Smooth muscle cell (in vitro differentiated cells): ENCODE measurements around the gene RNU6-7. TPM values are rescaled to one million over a fixed set of nuclear protein-coding genes. Genes with fewer than 3 reads are reported as not detected.

Source experiments
- DNase-seq: peaks from one replicate; lab custom pipeline; 2025; ENCODE audit not compliant: unreplicated experiment; lab: John Stamatoyannopoulos, UW
- H2AFZ ChIP-seq: fragments of 200-600 bp; sonication (generic); 2 replicates; pipeline ENCODE4 v1.6.0; 2016; ENCODE audit warnings: antibody characterized with exemption, low read depth, mild to moderate bottlenecking
- H3F3A ChIP-seq: fragments of 200-600 bp; sonication (generic); 2 replicates; pipeline ENCODE4 v1.6.0; 2017; ENCODE audit warnings: antibody characterized with exemption, low read depth
- H3K27ac ChIP-seq: fragments of 200-600 bp; sonication (generic); 2 replicates; pipeline ENCODE4 v1.5.1; 2016; ENCODE audit warnings: low read depth, mild to moderate bottlenecking
- H3K27me3 ChIP-seq: fragments of 200-600 bp; sonication (generic); 2 replicates; pipeline ENCODE4 v1.6.1; 2016; ENCODE audit warnings: low read depth, mild to moderate bottlenecking
- H3K36me3 ChIP-seq: fragments of 200-600 bp; sonication (generic); 2 replicates; pipeline ENCODE4 v1.5.1; 2016; ENCODE audit warnings: low read depth
- H3K4me1 ChIP-seq: fragments of 200-600 bp; sonication (generic); 2 replicates; pipeline ENCODE4 v1.5.1; 2016; ENCODE audit warnings: low read depth
- H3K4me2 ChIP-seq: fragments of 200-600 bp; sonication (generic); 2 replicates; pipeline ENCODE4 v1.6.0; 2016; ENCODE audit warnings: mild to moderate bottlenecking
- H3K4me3 ChIP-seq: fragments of 200-600 bp; sonication (generic); 2 replicates; pipeline ENCODE4 v1.5.1; 2016; ENCODE audit warnings: mild to moderate bottlenecking
- H3K79me2 ChIP-seq: fragments of 200-600 bp; sonication (generic); 2 replicates; pipeline ENCODE4 v1.6.0; 2016; ENCODE audit warnings: low read depth, mild to moderate bottlenecking
- H3K9ac ChIP-seq: fragments of 200-600 bp; sonication (generic); 2 replicates; pipeline ENCODE4 v1.6.0; 2016; ENCODE audit warnings: low read depth
- H3K9me3 ChIP-seq: fragments of 200-600 bp; sonication (generic); replicated peaks from 2 replicates; pipeline ENCODE4 v1.5.1; 2016; ENCODE audit warnings: low read depth
- H4K20me1 ChIP-seq: fragments of 200-600 bp; sonication (generic); 2 replicates; pipeline ENCODE4 v1.6.0; 2016; ENCODE audit warnings: low read depth
- WGBS: methylation state at CpG from one replicate; pipeline ENCODE4 v1.1.7; 2016; ENCODE audit warnings: low lambda C conversion rate; 5-methylcytosine and 5-hydroxymethylcytosine counted together
- polyA plus RNA-seq: library from polyadenylated mRNA; unstranded; fragments of >200 nt; fragmentation: Nextera tagmentation; extraction: Ambion mirVana; gene quantifications from 2 replicates; pipeline ENCODE4 v1.2.1, GENCODE V29; 2016
- total RNA-seq: library from RNA; depleted of rRNA; stranded (reverse); fragments of >200 nt; gene quantifications from 2 replicates; pipeline ENCODE4 v1.2.3, GENCODE V29; 2014
- TF ChIP-seq, protein P1 (sequence below): fragments of 200-600 bp; sonication (generic); IDR thresholded peaks from 2 replicates; pipeline ENCODE4 v1.5.1; 2017; ENCODE audit warnings: borderline replicate concordance, mild to moderate bottlenecking, antibody characterized with exemption; ENCODE audit not compliant: insufficient read depth, poor library complexity, severe bottlenecking

Gene RNU6-7
- total and polyA plus RNA-seq, 2 experiments from 2014 or later, result not detected

DNA sequence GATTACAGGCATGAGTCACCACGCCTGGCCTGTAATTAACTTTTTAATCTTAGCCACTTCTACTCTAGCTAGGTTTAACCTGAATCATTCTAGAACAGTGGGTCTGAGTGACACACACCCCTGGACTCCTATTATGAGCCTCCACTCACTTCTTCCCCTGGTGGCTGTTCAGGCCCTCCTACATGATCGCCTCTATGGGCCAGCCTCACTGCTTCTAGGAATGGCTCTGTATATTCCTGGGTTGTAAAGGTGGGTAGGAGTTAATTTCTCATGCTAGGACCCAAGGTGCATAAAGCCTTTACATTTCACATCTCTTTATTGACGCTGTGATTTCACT, 9.2 kb downstream of the RNU6-7 start:
- no peaks in the 10 kb centered on the region for H3F3A ChIP-seq
- TF ChIP-seq, protein P1, sequence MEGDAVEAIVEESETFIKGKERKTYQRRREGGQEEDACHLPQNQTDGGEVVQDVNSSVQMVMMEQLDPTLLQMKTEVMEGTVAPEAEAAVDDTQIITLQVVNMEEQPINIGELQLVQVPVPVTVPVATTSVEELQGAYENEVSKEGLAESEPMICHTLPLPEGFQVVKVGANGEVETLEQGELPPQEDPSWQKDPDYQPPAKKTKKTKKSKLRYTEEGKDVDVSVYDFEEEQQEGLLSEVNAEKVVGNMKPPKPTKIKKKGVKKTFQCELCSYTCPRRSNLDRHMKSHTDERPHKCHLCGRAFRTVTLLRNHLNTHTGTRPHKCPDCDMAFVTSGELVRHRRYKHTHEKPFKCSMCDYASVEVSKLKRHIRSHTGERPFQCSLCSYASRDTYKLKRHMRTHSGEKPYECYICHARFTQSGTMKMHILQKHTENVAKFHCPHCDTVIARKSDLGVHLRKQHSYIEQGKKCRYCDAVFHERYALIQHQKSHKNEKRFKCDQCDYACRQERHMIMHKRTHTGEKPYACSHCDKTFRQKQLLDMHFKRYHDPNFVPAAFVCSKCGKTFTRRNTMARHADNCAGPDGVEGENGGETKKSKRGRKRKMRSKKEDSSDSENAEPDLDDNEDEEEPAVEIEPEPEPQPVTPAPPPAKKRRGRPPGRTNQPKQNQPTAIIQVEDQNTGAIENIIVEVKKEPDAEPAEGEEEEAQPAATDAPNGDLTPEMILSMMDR, result no peak
- no peaks in the 10 kb centered on the region for H3K27me3 ChIP-seq
- 96% methylated on average over 3 of the region's 3 CpGs for WGBS
- H3K79me2 ChIP-seq, result no peaks in the 10 kb centered on the region
- H3K9ac ChIP-seq, result no peak overlapping the region
- H3K9me3 ChIP-seq, result no peaks in the 10 kb centered on the region
- no peaks in the 10 kb centered on the region for H3K36me3 ChIP-seq
- no peak overlapping the region for H3K4me3 ChIP-seq
- no peak overlapping the region for H2AFZ ChIP-seq
- H3K27ac ChIP-seq, result no peak overlapping the region
- no peaks in the 10 kb centered on the region for H4K20me1 ChIP-seq
- H3K4me2 ChIP-seq, result no peak overlapping the region
- DNase-seq, result no peak
- no peaks in the 10 kb centered on the region for H3K4me1 ChIP-seq

DNA sequence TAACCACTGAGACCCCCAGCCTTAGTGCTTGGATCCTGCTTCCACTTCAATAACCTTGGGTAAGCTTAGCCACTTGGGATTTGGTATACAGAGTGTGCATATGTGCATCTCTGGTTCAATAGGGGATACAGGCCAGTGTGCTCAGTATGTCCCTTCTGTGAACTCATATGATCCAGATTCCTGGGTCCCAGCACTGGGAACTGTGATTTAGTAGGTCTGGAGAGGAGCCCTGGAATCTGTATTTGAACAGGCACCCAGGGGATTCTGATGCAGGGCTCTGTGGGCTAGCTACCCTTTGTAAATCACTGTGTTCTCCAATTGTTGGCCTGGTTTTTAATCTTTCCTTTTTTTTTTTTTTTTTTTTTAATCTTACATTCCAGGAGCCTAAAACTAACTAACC, 11.0 kb downstream of the RNU6-7 start:
- H3F3A ChIP-seq, result no peaks in the 10 kb centered on the region
- no peak overlapping the region for H3K4me3 ChIP-seq
- no peak overlapping the region for H3K4me2 ChIP-seq
- H3K27me3 ChIP-seq, result no peaks in the 10 kb centered on the region
- no peak overlapping the region for H3K27ac ChIP-seq
- H3K9me3 ChIP-seq, result no peaks in the 10 kb centered on the region
- no peaks in the 10 kb centered on the region for H3K79me2 ChIP-seq
- no peaks in the 10 kb centered on the region for H3K36me3 ChIP-seq
- H2AFZ ChIP-seq, result no peak overlapping the region
- no peak for DNase-seq
- no peak overlapping the region for H3K9ac ChIP-seq
- H4K20me1 ChIP-seq, result no peaks in the 10 kb centered on the region
- TF ChIP-seq, protein P1, result no peak
- H3K4me1 ChIP-seq, result no peaks in the 10 kb centered on the region

DNA sequence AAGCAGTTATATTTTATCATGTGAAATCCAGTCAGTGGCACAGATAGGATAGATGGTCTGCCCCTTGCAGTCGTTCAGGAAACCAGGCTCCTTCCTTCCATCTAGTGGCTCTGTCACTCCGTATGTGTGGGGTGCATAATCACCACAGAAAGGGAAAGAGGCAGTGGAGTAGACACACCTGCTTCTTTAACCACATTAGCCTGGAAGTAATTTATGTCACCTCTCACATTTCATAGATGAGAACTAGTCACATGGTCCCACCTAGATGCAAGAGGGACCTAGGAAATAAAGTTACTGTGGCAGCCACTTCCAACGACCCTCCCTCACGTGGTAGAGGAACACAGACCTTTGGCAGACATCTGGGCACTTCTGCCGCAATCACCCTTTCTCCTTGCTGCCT, 15.5 kb downstream of the RNU6-7 start:
- Histone ChIP-seq H3F3A (no peaks in the 10 kb centered on the region), H4K20me1 (no peaks in the 10 kb centered on the region), H3K36me3 (no peaks in the 10 kb centered on the region), H3K9me3 (no peaks in the 10 kb centered on the region), H3K4me1 (peaks cover 6% of the 10 kb centered on the region), H3K27ac (no peak overlapping the region), H3K9ac (no peak overlapping the region), H2AFZ (no peak overlapping the region), H3K4me2 (no peak overlapping the region), H3K4me3 (no peak overlapping the region), H3K27me3 (no peaks in the 10 kb centered on the region), H3K79me2 (no peaks in the 10 kb centered on the region)
- DNase-seq, result no peak
- WGBS, result 71% methylated on average over 5 of the region's 5 CpGs
- TF ChIP-seq, protein P1, result no peak

DNA sequence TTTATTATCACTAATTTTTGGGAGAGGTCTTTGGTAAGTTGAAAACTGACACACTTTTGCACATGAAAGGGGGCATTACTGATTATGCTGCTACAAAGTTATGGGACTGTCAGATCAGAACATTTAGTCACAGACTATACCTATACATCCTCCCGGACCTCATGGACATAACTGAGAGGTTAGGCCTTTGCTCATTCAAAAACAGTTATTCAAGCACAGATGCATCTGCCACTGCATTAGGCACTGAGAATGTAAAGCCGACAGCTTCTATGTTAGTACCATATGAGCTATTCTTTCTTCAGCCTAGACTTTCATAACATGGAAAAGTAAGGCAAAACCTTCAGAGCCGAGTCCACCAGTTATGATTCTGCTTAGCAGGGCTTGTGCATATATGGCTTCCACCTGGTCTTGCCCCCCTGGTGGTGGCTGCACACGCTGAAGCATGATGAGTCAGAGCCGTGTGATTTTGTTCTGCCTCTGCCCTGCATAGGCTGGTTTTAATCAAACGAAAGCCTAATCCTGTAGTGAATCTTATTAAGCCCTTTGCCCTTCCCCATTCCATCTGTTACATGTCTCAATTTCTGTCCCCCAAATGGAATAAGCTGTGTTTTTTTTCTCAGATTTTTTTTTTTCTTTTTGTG, 23.0 kb downstream of the RNU6-7 start:
- peak overlapping the region; percentile 60 for H3K4me2 ChIP-seq
- WGBS, result 47% methylated on average over 6 of the region's 6 CpGs
- TF ChIP-seq, protein P1, result peak; percentile 48

More for the DNA sequence above, 23.0 kb downstream of the RNU6-7 start:
- Histone ChIP-seq H4K20me1 (no peaks in the 10 kb centered on the region), H3K4me1 (peaks cover 11% of the 10 kb centered on the region), H3K36me3 (no peaks in the 10 kb centered on the region), H3K27ac (peak overlapping the region; percentile 66), H3K79me2 (no peaks in the 10 kb centered on the region), H2AFZ (no peak overlapping the region), H3F3A (peaks cover 9% of the 10 kb centered on the region), H3K9me3 (no peaks in the 10 kb centered on the region), H3K27me3 (no peaks in the 10 kb centered on the region), H3K9ac (no peak overlapping the region), H3K4me3 (no peak overlapping the region)
- no peak for DNase-seq
